PFSK-1 (cell line): Measurements from ENCODE around the gene TMEM131L.

Experiments
- FOXP2 ChIP-seq: optimal IDR thresholded peaks from 2 replicates; pipeline ENCODE3; 2011; ENCODE audit warnings: borderline replicate concordance, control low read depth, inconsistent platforms; ENCODE audit not compliant: insufficient read depth; ENCODE audit errors: extremely low read length, extremely low read depth
- POLR2AphosphoS5 ChIP-seq: IDR thresholded peaks from 2 replicates; pipeline ENCODE4 v1.6.1; 2012; ENCODE audit warnings: low read depth, mild to moderate bottlenecking, control low read depth, low read length, moderate library complexity
- REST ChIP-seq, 2 experiments: IDR thresholded peaks; 2 replicates each; pipeline versions ENCODE4 v1.6.1 to v1.8.0; 2011 to 2012; ENCODE audit warnings: low read depth in 2 of 2, low read length in 2 of 2, control low read depth in 1 of 2, inconsistent platforms in 1 of 2, mild to moderate bottlenecking in 1 of 2, moderate library complexity in 1 of 2; ENCODE audit not compliant: insufficient read depth in 1 of 2
- SIN3A ChIP-seq: IDR thresholded peaks from 2 replicates; pipeline ENCODE4 v1.6.1; 2012; ENCODE audit warnings: mild to moderate bottlenecking, low read length, moderate library complexity, borderline replicate concordance; ENCODE audit not compliant: insufficient read depth
- TAF1 ChIP-seq: IDR thresholded peaks from 2 replicates; pipeline ENCODE4 v1.6.1; 2012; ENCODE audit warnings: low read length, control low read depth, borderline replicate concordance; ENCODE audit not compliant: insufficient read depth

Gene TMEM131L

DNA sequence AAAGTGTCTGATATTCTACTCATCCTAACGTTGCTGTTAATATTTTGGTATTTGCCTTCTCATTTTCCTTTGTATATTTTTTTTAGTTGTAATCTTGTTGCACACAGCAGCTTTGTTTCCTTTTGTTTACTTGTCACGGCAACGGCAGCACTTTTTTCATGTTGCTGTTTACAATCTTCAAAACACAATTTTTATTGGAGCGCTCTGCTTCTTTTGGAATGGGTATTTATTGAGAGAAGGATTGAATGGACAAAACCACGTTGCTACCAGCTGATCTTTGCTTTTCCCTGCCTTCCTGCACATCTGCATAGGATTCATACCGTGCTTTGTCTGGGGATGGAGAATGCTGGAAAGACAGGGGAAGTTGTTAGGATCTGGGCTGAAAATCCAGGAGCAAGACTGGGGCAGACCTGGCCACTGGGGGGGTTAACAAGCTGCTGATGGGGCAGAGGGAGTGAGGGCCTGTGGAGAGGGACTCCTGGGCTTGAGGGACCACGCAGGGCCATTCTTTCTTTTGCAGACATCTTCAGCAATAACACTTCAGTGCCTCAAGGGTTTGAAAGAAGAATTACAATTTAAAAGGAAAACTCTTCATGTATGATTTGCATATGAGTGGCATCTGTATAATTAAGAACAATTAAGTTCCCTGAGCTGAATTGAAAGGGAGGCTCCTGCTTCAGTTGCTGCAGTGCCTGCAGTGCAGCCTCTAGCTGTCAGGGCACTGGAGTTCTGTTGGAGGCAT is 69.8 kb downstream of the TMEM131L start:
- TF ChIP-seq FOXP2 = no peak
- no peak for TF ChIP-seq TAF1
- no peak for TF ChIP-seq POLR2AphosphoS5
- TF ChIP-seq REST (IDR thresholded peaks at IDR 0.05; ENCODE audit: insufficient read depth in 1 of 2, low read depth in 2 of 2, low read length in 2 of 2) = no peak
- TF ChIP-seq SIN3A = no peak

GRCh38 chr4:153537493-153537960 is 71.4 kb downstream of the TMEM131L start:
- TF ChIP-seq FOXP2 = no peak
- TF ChIP-seq REST (IDR thresholded peaks at IDR 0.05; ENCODE audit: insufficient read depth in 1 of 2, low read depth in 2 of 2, low read length in 2 of 2) = no peak
- TF ChIP-seq TAF1 = no peak
- TF ChIP-seq SIN3A = no peak
- TF ChIP-seq POLR2AphosphoS5 = no peak

DNA sequence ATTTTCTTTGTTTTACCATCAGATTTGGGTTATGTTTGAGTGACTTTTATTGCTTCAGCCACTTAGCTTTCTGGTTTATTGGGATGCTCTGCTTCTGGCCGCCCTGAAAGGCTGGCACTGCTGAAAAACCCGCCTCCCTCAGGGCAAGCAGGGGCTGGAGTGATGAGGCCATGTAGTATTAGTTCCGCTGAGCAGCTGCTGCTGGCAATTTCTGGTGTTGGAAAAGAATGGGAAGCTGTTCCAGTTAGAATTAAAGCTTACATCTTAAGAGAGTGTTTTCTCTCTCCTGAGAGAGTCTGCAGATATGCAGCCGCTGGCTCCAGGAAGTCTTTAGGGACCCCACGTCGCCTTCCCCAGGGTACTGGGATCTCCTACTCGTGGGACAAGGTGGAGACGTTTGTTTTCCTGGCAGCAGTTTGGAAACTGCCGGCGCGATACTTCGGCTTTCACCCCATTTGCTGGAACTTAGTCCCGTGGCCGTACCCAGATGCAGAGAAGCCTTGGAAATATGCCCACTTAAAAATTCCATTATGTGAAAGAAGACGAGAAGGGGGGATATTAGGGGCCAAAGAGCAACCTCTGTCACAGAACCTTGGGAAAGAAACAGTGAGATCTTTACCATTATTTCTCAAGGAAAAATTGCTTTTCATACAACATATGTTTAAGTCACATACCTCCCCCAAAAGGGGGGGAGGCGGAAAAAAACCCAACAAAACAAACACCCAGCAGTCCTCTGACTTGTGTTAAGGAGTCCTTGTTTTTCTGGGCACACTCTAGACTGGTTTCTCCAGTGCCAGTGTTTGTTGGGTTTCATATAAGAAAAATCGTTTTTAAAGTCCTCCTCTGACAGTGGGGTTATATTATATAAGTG is 72.6 kb downstream of the TMEM131L start:
- TF ChIP-seq TAF1 (no peak), REST (IDR thresholded peaks at IDR 0.05; ENCODE audit: insufficient read depth in 1 of 2, low read depth in 2 of 2, low read length in 2 of 2) (no peak), POLR2AphosphoS5 (no peak), SIN3A (no peak), FOXP2 (no peak)

DNA sequence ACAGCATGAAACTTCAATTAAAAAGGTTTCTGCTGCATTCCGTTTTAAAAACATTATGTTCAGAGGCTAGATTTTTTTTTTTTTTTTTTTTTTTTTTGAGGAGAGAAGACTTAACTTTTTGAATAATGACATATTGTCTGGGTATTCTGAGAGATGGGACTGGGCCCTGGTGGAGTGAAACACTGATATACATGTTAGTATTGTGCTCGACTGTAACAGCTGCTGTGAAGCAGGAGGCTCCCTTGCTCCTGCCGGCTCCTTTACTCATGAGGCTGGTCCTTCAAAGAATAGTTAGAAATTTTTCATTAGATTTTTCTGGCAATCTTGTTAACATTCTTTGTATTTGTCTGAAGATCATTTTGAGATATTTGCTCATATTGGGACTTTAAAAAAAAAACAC is 73.3 kb downstream of the TMEM131L start:
- no peak for TF ChIP-seq FOXP2
- no peak for TF ChIP-seq REST (IDR thresholded peaks at IDR 0.05; ENCODE audit: insufficient read depth in 1 of 2, low read depth in 2 of 2, low read length in 2 of 2)
- TF ChIP-seq SIN3A = no peak
- no peak for TF ChIP-seq POLR2AphosphoS5
- TF ChIP-seq TAF1 = no peak
